Measurements from ENCODE around the gene RGS7.

GRCh38 chr1:240931031-240931430 is 426.0 kb downstream of the RGS7 start:
- TF ChIP-seq, protein P1, sequence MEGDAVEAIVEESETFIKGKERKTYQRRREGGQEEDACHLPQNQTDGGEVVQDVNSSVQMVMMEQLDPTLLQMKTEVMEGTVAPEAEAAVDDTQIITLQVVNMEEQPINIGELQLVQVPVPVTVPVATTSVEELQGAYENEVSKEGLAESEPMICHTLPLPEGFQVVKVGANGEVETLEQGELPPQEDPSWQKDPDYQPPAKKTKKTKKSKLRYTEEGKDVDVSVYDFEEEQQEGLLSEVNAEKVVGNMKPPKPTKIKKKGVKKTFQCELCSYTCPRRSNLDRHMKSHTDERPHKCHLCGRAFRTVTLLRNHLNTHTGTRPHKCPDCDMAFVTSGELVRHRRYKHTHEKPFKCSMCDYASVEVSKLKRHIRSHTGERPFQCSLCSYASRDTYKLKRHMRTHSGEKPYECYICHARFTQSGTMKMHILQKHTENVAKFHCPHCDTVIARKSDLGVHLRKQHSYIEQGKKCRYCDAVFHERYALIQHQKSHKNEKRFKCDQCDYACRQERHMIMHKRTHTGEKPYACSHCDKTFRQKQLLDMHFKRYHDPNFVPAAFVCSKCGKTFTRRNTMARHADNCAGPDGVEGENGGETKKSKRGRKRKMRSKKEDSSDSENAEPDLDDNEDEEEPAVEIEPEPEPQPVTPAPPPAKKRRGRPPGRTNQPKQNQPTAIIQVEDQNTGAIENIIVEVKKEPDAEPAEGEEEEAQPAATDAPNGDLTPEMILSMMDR (IDR thresholded peaks at IDR 0.05; ENCODE audit: poor library complexity, severe bottlenecking): no peak
- TF ChIP-seq EP300 (conservative IDR thresholded peaks at IDR 0.05; ENCODE audit: poor library complexity, severe bottlenecking) (no peak), TAF1 (IDR thresholded peaks at IDR 0.05; ENCODE audit: low read depth) (no peak)
